Tibial nerve (tissue), 4 donors: Measurements from ENCODE around the gene ECSIT.

Experiments
- CTCF ChIP-seq, 5 experiments: fragments of 200-600 bp in 3 of 5; fragments of 450-650 bp in 2 of 5; sonication (generic) in 3 of 5; IDR thresholded peaks; one replicate each; pipeline ENCODE4 v1.5.1; 2016 to 2019; ENCODE audit warnings: antibody characterized with exemption in 5 of 5, mild to moderate bottlenecking in 3 of 5, moderate library complexity in 2 of 5
- EP300 ChIP-seq, 2 donors: sonication (generic); formaldehyde crosslinking; IDR thresholded peaks; one replicate each; pipeline ENCODE4 v1.6.1; 2017; ENCODE audit warnings: antibody characterized with exemption in 2 of 2, mild to moderate bottlenecking in 1 of 2
- POLR2A ChIP-seq, 2 donors: fragments of 450-650 bp; IDR thresholded peaks; one replicate each; pipeline ENCODE4 v1.6.1; 2017; ENCODE audit warnings: antibody characterized with exemption in 2 of 2, mild to moderate bottlenecking in 2 of 2, moderate library complexity in 2 of 2

DNA sequence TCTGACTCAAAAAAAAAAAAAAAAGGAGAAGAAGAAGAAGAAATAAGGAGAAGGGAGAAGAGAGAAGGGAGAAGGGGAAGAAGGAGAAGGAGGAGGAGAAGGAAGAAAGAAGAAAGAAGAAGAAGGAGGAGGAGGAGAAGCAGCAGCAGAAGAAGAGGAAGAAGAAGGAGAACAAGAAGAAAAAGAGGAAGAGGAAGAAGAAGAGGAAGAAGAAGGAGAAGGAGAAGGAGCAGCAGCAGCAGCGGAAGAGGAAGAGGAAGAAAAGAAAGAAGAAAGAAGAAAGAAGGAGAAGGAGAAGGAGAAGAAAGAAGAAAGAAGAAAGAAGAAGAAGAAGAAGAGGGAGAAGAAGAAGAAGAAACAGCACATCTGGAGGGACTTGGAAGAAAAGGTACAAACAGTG, 5.6 kb upstream of the ECSIT start:
- TF ChIP-seq CTCF (IDR thresholded peaks at IDR 0.05) (no peak), EP300 (IDR thresholded peaks at IDR 0.05) (no peak), POLR2A (IDR thresholded peaks at IDR 0.05) (no peak)
